ENCODE measurements around the gene CPXM1.

The CPXM1 gene

DNA sequence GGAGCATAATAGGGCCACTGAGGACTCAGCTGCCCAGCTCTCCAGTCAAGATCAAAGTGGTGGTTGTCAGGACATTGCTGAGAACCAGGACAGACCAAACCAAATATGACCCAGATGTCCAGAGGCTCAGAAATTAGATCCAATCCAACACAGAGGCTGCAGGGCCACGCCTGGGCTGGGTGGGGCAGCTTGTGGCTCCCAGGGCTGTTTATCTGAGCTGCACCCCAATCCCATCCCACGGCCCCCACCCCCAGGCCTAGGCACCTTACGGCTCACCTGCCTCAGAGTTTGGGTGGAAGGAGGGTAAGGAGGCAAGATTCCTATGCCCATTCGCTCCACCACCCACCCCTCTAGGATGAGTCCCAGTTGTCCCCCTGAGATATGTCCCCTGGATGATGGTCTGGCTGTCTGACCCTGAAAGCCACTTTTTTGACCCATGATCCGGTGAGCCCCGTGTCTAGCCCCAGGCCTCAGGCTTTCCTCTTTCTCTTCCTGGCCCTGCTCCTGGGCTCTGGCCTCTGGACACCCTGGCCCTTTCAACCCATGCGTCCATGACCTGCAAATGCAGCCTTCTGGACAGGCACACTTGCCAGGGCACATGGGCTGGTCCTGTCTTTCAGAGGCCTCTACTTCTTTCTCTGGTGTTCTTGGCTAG lies 40.0 kb downstream of the CPXM1 start:
- ChIA-PET CTCF (no interaction called here), POLR2A (ENCODE audit: low non-redundant PET) (no interaction called here)
- H3K27ac ChIP-seq, result no peak overlapping the region
- TF ChIP-seq, protein P1, sequence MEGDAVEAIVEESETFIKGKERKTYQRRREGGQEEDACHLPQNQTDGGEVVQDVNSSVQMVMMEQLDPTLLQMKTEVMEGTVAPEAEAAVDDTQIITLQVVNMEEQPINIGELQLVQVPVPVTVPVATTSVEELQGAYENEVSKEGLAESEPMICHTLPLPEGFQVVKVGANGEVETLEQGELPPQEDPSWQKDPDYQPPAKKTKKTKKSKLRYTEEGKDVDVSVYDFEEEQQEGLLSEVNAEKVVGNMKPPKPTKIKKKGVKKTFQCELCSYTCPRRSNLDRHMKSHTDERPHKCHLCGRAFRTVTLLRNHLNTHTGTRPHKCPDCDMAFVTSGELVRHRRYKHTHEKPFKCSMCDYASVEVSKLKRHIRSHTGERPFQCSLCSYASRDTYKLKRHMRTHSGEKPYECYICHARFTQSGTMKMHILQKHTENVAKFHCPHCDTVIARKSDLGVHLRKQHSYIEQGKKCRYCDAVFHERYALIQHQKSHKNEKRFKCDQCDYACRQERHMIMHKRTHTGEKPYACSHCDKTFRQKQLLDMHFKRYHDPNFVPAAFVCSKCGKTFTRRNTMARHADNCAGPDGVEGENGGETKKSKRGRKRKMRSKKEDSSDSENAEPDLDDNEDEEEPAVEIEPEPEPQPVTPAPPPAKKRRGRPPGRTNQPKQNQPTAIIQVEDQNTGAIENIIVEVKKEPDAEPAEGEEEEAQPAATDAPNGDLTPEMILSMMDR (conservative IDR thresholded peaks at IDR 0.05; ENCODE audit: low read depth), result no peak
- DNase-seq (ENCODE audit: low spot score), result no peak

DNA sequence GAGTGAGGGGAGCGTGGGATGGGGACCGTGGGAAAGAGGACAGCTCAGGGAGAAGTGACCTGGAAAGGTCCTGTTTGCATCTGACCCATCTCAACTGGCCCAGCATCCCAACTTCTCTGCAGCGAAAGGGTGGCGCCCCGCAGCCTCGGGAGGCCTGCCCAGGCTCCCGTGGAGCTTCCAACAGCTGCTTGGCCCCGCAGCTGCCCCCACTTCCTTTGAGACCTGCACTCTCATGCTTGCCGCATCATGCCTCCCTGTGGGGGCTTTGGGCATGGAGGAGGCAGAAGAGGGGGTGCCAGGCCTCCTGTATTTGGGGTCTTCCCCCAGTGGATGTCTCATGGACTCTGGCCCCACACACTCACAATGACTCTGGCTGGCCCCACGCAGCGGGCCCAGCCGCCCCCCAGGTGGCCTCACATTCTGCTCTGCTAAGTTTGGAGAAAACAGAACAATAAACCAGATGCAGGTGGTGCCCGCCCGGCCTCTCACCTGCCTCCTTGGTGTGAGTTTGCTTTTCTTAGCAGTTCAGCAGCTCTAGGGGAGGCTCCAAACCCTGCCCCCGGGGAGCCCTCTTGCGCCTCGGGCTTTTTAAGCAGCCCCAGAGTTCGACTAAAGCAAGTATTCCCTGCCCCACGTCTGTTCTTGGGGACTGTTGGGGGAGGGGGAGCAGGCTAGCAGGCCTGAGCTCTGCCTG lies 40.7 kb downstream of the CPXM1 start:
- DNase-seq (ENCODE audit: low spot score), result no peak
- CTCF ChIA-PET, result interaction anchor here (0.7 kb wide), 1 partner anchor 11 kb away, joined by 3 read pairs; no protein-coding TSS in a partner anchor
- POLR2A ChIA-PET (ENCODE audit: low non-redundant PET), result no interaction called here
- TF ChIP-seq, protein P1 (conservative IDR thresholded peaks at IDR 0.05; ENCODE audit: low read depth), result no peak
- no peak overlapping the region for H3K27ac ChIP-seq

DNA sequence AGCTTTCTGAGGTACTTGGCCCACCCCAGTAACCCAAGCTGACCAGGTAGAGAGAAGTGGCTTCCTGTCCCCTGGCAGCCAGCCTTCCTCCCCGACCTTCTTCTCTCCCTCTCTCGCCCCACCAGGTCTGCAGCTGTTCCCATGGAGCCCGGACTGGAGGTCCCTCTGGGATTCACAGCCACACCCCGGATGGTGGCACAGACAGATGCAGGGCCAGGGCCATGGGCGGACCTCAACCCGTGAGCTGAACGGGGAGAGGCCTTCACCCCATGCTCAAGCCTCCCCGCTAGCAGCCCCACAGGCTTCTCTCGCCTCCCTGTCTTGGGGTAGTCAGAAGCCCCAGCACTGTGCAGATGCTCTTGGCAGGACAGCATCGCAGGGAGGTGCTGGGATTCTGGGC lies 41.3 kb downstream of the CPXM1 start:
- POLR2A ChIA-PET (ENCODE audit: low non-redundant PET), result no interaction called here
- CTCF ChIA-PET, result interaction anchor here (0.5 to 0.7 kb wide), 2 partner anchors 10 to 108 kb away, joined by 3 to 4 read pairs; no protein-coding TSS in a partner anchor
- no peak for DNase-seq (ENCODE audit: low spot score)
- H3K27ac ChIP-seq, result no peak overlapping the region
- TF ChIP-seq, protein P1 (conservative IDR thresholded peaks at IDR 0.05; ENCODE audit: low read depth), result no peak

DNA sequence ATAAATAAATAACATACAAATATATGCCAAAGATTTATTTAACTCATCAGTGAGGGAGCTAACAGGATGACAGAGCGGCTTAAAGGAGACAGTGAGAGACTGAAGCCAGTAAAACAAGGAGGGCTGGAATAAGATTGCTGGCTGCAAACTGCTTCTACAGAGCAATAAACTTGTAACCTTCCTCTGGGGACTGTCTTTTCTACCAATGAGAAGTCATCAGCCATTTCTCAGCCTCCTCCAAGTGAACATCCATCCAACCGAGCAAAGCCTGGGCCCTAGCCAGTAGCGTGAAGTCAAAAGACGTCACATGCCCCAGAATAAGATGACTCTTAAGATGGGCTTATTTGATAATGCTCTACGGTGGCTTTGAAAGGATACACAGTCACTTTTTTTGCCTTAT lies 42.5 kb downstream of the CPXM1 start:
- CTCF ChIA-PET, result no interaction called here
- POLR2A ChIA-PET (ENCODE audit: low non-redundant PET), result no interaction called here
- DNase-seq (ENCODE audit: low spot score), result no peak
- TF ChIP-seq, protein P1 (conservative IDR thresholded peaks at IDR 0.05; ENCODE audit: low read depth), result no peak
- H3K27ac ChIP-seq, result no peak overlapping the region

DNA sequence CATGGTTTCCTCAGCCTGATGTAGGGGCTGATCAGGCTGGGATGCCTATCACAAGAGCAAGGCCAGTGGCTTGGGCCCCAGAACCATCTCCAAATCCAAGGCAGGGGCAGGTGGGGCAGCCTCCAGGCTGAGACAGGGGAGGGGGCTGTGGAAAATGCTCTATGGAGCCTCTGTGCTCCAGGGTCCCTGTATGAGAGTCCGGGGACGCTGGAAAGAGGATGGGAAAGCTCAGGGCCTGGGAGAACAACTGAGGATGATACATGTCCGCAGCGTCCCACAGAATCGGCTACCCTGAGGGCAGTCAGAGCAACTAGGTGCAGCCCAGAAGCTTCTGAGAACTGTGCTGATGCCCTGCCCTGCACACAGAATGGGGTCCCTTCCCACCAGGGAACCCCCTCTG lies 43.4 kb downstream of the CPXM1 start:
- TF ChIP-seq, protein P1 (conservative IDR thresholded peaks at IDR 0.05; ENCODE audit: low read depth), result no peak
- ChIA-PET POLR2A (ENCODE audit: low non-redundant PET) (no interaction called here), CTCF (no interaction called here)
- DNase-seq (ENCODE audit: low spot score), result no peak
- H3K27ac ChIP-seq, result no peak overlapping the region

DNA sequence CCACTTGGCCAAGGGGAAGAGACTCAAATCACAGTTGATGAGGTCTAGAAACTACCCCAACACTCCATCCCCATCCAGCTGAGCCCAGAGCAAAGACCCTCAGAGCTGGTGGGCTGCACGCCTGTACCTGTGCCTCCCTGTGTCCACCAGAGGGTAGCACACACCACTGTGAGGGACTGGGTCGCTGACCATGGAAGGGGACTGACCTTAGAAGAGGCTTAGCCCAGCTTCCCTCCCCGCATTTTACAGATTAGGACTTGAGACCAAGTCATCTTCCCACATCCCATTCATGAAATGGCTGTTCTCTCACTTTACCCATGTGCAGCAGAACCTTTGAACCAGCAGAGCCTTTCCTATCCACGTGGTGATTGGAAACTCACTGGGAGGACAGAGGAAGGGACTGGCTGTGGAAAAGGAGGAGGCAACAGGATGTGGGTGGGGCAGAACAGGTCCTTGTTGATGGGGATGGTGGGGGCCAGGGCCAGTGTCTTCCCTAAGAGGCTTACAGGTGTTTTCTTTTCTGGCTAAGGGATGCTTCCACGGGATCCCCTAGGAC lies 44.3 kb downstream of the CPXM1 start:
- ChIA-PET POLR2A (ENCODE audit: low non-redundant PET) (no interaction called here), CTCF (interaction anchor here (0.6 to 1.4 kb wide), 4 partner anchors 10 to 245 kb away, joined by 3 to 8 read pairs (median 4); no protein-coding TSS in a partner anchor)
- no peak overlapping the region for H3K27ac ChIP-seq
- TF ChIP-seq, protein P1 (conservative IDR thresholded peaks at IDR 0.05; ENCODE audit: low read depth), result no peak; the same call in 1 of the 2 replicates
- DNase-seq (ENCODE audit: low spot score), result peak; percentile 40
